Measurements from ENCODE around the gene ASCL5.

ASCL5 gene

DNA sequence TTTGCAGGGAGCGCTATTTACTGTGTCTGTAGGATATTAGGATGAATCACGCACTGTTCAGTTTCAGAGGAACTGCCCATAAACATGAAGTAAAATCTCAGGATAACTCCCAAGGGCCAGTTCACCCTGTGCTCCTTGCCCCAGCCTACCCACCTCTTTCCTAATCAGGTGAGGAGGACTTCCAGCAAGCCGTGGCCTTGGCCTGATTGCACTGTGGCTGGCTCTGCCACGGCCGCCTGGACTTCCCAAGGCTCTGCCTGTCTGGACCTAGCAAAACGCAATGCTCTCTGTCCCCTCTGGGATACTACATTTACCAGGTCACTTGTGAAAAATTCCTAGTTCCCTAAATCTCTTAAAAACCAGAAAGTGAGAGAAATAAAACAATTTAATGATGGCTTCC is 7.4 kb upstream of the ASCL5 start:
- DNase-seq = no peak

DNA sequence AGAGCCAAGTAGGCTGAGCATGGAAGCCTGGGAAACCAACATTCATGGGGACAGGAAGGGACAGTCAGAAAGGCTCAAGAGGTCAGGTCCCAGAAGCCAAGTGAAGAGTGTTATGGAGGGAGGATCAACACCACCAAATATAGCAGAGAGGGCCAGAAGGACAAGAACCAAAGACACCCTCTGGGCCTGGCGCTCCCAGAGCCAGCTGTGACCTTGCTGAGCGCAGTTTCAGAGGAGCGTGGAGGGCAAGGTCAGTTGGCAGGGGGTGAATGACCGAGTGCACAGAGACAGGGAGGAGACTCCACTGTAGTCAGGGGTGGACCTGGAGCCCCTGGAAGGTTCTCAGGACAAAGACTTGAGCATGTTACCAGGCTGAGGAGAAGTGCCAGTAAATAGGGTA is 4.4 kb upstream of the ASCL5 start:
- DNase-seq = no peak

DNA sequence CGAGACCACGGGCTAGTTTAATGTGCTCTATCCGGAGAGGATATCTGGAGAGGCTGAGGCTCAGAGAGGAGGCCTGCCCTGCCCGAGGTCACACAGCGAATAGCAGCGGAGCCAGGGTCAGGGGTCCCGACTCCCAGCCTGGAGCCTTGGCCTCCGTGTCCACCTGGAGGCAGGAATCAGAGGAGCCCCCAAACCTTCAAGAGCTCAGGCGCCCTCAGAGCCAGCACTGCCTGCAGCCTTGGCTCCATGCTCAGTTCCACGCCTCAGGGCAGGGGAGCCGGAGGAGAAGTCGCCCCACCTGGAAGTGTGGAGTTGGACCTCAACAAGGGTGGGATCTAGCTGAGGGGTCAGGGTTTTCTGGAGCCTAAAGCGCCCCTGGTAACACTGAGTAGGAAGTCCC is 2.0 kb upstream of the ASCL5 start:
- DNase-seq = no peak

DNA sequence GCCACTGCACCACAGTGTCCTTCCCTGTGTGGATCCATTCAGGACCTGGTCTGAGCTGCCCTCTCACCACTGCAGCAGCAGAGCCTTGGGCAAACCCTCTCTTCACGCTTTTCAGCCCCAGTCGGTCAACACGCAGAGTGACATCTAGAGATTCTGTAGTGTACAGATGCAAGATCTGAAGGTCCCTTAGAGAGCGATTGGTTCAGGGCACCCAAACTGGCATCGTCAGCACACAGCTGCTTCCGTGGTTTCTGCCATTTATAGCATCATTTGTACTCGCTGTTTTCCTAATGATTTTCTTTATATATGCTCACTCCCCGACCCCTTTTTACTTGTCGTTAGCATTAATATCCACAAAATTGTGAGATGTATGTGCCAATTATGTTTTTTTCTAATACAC is 1.5 kb upstream of the ASCL5 start:
- DNase-seq = no peak

DNA sequence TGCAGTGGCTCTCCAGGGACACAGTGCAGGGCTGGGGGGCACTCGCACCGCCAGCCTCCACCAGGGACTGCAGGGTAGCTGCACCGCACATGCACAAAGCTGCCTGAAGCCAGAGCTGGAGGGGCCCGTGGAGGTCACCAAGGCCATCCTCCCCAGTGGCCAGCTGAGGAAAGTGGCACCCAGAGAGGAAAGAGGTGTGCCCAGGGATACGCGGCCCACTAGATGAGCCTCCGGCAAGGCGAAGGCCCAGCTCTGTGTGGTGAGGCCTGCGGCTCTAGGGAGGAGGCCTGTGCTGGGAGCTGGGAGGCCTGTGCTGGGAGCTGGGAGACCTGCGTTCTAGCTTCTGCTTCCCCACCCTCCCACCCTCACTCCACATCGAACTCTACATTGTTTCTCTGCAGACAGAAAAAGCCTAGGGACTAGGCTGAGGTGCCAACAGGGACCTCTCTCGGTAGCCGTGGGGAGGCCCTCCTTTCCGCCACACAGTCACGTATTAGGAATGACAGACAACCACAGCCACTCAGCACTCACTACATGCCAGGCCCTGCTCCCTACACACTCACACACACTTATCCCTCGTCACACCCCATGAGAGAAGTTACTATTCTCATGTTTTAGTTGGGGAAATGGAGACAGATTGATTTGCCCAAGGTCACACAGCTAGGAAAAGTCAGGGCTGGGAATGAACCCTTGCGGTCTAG is 921 bp upstream of the ASCL5 start:
- DNase-seq = no peak

DNA sequence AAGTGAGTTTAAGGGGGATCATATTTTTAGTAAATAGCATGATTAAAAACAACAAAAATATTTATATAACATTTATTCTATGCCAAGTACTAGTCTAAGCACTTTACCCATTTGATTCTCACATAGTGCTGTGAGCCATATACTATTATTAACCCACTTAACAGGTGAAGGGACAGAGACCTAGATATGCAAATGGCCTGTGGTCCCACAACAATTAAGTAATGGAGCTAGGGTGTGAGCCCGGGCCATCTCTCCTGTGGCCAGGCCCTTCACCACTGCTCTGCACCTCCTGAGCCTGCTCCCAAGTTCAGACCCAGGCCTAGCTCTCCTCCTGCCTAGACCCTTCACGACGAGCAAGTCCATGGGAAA is 537 bp downstream of the ASCL5 start:
- DNase-seq = no peak

DNA sequence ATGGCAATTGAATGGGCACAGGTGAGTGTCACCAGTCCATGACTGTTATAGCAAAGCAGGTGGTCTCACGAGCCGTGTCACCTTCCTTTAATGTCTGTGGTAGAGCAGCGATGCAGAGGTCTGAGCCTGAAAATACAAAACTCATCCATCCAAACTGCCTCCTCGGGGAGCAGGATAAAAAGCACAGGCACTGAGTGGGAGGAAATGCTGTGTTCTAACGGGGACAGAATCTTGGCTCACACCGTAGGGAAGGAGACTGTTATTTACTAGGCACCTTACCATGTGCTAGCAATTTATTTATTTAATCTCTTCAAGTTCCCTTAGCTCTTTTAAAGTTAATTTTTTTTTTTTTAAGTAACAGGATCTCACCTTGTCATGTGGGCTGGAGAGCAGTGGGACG is 1.2 kb downstream of the ASCL5 start:
- DNase-seq = no peak

DNA sequence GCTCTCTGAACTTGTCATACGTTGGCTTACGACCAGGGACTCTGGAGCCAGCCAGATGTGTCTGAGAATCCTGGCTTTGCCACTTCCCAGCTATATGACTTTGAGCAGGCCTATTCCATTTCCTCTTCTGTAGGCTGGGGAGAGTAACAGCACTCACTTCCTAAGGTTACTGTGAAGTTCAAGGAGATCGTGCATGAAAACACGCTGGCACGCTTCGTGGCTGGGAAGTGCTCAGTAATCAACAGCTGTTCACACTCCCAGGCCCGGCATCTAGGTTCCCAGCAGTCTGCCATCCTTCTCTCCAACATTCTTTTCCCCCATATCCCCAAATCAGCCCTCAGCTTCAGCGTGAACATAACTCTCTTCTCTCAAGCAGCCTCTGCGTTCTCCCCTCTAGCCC is 2.0 kb downstream of the ASCL5 start:
- no peak for DNase-seq

DNA sequence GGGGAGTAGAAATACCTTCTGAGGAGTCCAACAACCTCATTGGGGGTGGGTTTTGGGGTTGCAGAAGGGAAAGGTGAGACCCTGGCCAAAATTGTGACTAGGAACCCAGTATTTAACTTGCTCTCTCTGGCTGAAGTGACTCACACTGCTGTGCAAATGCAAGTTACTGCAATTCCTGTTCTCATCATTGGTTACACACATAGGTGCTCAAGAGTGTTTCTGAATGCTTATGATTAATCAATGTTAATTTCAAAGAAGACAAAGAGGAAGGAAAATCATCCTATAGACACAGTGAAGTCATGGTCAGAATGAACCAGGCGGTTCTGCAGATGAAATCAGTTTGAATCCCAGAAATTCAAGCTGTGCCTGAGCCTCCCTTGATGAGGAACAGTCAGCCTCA is 3.1 kb downstream of the ASCL5 start:
- DNase-seq = no peak

DNA sequence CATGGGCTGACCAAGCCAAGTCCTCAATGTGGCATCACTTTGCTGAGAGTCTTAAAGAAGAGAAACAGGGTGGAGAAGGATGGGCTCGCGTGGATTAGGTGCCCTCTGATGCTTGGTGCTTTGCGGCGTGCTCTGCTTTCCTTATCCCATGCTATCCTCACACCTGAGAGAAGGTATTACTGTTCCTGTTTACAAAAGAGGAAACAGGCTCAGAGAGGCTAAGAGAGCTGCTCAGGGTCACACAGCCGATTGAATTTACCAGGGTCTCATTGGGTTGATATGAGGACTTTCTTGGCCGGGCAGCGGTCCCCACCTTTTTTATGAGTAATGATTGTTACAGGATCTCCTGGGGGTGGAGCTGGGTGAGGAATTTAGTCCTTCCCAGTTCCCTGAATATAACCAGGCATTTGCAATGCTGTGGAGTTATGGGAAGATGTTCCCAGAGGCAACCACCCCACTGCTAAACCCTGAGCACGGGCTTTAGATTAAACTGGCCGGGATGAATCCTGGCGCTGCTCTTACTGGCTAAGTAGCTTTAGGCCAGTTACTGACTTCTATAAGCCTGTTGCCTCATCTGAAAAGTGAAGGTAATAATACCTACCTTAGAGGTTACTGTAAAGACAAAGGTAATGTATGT is 4.5 kb downstream of the ASCL5 start:
- DNase-seq = no peak

DNA sequence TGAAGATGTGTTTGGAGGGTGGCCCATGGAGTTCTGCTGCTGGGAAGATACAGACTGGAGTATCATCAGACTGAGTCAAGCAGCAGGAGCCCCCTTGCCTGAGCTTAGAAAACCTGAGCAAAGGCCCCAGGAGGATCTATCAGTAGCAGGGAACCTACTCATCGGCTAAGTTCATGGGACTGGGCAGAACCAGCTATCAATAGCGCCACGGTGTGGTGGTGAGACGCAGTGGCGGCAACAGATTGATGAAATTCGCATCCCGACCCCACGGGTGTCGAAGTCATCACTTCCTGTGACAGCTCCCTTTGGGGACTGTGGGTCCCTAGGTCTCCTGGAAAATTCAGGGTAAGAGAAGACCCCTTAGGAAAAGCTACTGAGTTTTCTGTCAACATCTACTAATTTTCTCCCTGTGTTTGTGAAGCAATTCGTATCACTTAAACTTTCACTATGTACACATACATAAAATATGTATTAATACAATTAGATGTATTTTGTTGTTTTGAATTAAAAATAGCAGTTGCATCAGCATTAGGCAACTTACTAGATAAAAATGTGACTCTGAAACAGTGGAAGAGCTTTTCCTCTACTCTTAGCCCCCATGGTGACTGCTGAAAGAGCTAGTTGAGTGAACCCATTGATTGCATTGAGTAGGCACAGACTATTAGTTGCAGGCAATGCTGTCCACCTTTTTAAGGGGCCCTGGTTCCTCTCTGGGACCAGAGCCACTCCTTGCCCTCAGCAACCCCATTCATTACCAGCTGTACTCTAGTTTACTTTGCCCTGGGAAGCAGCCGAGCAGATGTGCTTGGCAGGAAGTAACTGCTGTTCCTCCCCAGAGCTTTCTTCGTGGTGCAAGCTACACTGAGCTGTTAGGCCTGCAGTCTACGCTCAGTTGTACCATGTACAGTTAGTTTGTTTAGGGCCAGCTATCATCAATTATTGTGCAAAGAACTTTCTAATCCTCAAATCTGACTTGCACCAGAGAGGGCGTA is 7.5 kb downstream of the ASCL5 start:
- peak; percentile 80 for DNase-seq

DNA sequence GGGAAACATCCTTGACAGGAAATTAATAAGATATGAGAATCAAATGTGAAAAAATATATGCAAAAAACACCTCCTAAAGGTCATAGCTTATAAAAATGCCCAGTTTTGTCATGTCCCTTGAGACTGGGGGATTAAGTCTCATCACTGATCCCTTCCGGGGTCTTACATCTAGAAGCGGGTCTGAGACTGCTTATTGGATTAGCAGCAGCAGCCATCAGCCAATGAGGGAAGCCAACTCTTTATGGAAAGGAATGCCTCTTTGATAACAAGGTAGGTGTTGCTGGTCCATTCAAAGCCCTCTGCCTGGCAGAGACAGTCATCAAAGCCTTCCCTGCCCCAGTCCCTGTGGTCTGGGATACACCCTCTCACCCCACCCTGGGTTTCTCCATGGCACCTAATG is 10.9 kb downstream of the ASCL5 start:
- DNase-seq = no peak

DNA sequence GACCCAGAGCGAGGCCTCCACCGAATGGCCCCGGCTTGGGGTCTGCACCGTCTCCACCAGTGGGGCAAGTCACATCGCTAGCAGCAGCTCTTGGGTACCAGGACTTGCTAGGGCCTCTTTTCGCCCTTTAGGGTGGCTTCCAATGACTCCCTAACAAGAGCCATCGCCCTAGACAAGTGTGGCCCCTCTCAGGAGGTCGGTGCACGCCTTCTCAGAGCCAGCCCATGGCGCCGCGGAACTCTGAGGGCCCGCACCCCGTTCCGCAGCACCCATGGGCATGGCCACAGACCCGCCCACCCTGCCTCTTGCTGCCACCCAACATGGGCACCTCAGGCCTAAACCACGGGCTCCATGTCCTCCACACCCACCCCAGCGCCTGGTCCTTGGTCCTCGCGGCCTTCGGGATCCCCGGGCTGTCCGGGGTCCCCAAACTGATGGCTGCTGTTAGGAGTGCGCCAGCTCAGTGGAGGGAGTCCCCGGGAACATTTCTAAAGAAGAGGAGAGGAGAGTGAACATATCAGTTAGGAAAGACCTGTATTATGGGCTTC is 11.5 kb downstream of the ASCL5 start:
- DNase-seq = no peak

DNA sequence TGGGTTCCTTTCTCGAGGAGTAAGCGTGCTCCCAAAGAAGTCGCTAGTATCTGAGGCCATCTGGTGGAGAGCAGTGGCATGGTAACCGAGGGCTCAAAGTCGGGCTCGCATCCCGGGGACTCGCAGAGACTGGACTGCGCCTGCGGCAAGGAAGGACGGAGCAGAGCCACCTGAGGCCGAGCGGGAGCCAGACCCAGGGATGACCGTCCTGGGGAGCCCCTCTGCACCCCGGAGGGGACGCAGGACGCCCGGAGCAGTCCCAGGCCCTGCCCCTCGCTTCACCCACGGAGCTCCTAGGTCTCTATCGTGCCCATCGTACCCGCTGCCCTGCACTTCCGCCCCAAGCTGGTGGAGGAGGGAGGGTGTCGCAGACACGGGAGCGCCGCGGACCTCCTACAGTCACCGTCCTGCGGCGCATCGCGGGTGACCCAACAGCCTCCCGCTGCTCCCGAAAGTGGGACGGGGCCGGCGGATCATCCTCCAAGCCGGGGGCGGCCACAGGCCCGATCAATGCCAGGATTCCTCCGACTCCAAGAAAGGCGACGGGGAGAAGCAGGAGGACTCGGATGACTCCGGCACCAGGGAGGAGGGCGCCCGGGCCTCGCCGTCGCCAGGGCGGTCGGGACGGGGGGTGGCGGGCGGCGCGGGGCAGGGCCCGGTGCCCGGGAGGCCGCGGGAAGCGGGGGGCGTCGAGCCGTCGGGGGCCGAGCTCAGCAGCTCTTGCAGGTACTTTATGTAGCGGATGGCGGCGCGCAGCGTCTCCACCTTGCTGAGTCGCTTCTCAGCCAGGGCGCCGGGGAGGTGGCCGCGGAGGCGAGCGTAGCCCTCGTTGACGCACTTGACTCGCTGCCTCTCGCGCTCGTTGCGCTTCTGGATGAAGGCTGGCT is 12.5 kb downstream of the ASCL5 start:
- peak; percentile 88 for DNase-seq

DNA sequence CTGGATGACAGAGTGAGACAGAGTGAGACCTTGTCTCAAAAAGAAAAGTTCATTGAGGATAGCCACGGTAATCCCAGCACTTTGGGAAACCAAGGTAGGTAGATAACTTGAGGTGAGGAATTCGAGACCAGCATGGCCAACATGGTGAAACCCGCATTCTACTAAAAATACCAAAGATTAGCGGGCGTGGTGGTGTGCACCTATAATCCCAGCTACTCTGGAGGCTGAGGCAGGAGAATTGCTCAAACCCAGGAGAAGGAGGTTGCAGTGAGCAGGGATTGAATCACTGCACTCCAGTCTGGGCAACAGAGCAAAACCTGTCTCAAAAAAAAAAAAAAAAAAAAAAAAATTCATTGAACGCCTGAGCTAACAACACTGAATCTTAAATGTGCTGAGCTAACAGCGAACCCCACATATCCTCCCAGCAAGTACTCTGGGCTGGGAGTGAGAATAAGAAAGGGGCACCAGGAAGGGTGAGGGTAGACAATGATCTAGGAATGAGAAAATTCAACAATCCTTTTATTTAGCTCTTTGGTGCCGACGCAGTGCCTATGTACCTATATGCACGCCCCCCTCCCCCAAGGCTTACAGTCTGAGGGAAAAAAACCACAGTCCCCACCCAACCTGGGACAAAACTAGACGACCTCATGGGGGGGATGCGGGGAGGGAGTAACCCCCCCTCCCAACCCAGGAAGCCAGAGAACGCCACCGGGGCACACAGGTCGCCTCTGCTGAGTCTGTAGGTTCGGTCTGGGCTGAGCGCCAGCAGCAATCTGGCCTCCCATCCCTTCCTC is 13.3 kb downstream of the ASCL5 start:
- DNase-seq = no peak

DNA sequence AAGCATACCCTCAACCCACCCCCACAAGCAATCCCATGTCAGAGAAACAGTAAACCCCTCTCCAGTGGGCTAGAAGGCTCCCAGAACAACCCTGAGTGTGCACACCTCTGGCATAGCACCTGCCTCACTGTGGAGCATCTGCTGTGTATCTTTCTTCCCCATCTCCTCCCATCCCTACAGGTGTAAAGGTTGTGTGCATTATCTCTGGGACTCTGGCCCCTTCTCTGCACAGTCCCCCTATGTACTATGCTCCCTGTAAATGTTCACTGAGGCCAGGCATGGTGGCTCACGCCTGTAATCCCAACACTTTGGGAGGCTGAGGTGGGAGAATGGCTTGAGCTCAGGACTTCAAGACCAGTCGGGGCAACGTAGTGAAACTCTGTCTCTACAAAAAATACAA is 14.1 kb downstream of the ASCL5 start:
- no peak for DNase-seq

DNA sequence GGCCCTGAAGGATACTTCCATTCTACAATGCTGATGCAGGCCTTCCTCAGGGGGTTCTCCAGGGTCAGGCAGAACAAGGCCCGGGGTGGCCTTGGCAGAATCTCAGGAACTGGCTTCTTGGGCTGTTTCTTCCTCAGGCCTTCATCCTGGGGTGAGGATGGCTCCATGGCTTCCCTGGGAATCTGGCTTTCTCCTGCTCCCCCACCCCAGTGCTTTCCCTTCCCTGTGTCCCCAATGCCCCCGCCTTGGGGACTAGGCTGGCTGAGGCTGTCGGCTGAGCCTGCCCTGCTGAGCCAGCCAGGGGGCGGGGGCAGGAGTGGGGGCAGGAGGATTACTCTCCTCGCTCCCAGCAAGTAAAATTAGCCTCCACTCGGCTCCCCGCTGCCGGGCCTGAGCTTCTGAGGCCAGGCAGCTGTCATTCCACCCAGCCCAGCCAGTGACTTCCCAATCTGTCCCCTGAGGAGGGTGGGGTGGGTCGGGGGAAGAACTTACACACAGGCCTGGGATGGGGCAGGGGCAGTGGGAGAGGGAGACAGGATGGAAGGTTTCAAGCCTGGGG is 14.7 kb downstream of the ASCL5 start, which contains the start of gene CACNA1S:
Gene CACNA1S, minus strand, starts transcription at position 254 of the 559 bp plus-strand sequence. Its CDS starts 87 bp downstream, at position 167.
- no peak for DNase-seq

DNA sequence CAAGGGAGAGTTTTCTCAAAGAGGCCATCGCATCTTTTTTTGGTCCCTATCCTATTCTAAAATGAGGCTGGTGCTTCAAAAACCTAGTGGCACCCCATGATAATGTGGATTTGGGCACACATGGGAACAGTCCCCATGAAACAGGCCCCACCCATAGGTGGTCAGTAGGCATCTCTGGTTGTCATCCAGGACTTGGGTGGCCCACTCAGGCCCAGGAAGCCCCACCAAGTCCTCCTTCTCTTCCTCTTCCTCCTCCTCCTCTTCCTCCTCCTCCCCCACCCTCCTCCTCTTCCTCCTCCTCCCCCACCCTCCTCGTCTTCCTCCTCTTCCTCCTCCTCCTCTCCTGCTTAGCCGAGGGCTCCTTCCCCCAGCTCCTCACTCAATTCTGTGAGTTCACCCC is 15.3 kb downstream of the ASCL5 start:
- DNase-seq = no peak

DNA sequence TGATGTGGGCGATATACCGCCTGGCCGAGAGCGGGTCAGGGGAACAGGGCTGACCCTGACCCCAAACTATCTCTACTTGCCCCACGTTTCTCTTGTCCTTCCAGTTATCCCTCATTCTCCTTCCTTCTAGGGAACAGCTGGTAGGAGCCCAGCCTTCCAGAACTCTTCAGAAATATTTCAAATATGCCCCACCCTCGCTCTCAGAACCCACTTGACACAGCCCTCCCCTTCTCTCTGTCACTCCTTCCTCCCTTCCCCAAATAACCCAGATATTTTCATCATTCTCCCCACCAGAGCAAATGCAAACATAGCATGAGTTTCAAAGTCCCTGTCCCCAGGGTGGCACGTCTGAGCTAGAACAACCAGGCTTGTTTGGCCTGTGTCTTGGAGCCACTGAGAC is 15.8 kb downstream of the ASCL5 start:
- DNase-seq = no peak

DNA sequence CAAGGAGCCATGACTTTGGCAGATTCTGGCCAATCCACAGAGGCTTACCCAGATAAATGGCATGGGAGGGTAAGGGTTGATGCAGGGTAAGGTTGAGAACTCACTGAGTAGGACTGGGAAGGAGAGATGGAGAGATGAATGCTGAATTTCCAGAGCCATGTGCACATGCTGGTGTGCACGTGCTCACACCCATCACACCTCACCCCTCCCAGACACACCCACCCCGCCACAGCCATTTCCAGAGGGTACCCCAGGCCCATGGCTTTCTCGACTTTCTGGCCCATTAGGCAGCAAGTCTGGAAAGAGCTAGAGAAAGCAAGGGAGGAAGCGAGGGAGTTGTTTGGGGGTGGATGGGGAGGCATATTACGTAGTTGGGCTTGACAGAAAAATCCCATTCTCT is 16.4 kb downstream of the ASCL5 start:
- no peak for DNase-seq

DNA sequence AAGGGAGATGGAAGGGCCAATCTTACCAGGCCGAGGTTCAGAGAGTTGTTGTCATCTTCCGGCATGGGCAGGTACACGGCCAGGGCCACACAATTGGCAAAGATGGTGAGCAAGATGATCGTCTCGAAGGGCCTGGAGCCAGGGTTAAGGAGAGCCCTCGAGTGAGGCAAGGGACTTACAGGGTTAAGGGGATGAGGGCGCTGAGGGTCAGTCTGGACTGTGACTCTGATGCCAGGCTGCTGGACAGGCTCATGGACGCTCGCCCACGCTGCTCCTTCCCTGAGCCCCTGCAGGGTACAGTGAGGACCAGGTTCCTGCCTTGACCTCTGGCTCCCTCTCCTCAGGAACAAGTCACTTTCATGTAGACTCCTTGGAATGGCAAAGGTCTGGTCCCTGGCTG is 16.8 kb downstream of the ASCL5 start:
- DNase-seq = no peak
